ENCODE results near the gene PCNT.

PCNT gene

GRCh38 chr21:46492851-46493250 is 168.9 kb downstream of the PCNT start:
- DNase-seq, result no peak

- DNase-seq, result no peak
These were observed 169.9 kb downstream of the PCNT start for GRCh38 chr21:46493828-46494227.
